BLaER1 (cell line): Measurements from ENCODE around the gene POLR3H.

Source experiments
- H3K27ac ChIP-seq: shearing (Covaris generic); formaldehyde crosslinking; 2 replicates; pipeline ENCODE4 v1.8.1; 2022
- H3K27me3 ChIP-seq: shearing (Covaris generic); formaldehyde crosslinking; 2 replicates; pipeline ENCODE4 v1.8.1; 2022
- H3K36me3 ChIP-seq: shearing (Covaris generic); formaldehyde crosslinking; 2 replicates; pipeline ENCODE4 v1.8.1; 2022
- H3K4me1 ChIP-seq: shearing (Covaris generic); formaldehyde crosslinking; 2 replicates; pipeline ENCODE4 v1.8.1; 2022
- H3K4me2 ChIP-seq: shearing (Covaris generic); formaldehyde crosslinking; 2 replicates; pipeline ENCODE4 v1.8.1; 2022
- H3K4me3 ChIP-seq: shearing (Covaris generic); formaldehyde crosslinking; 2 replicates; pipeline ENCODE4 v1.8.1; 2022
- H3K9ac ChIP-seq: shearing (Covaris generic); formaldehyde crosslinking; 2 replicates; pipeline ENCODE4 v1.8.1; 2022
- H3K9me3 ChIP-seq: shearing (Covaris generic); formaldehyde crosslinking; 2 replicates; pipeline ENCODE4 v1.8.1; 2022
- H4K20me1 ChIP-seq: shearing (Covaris generic); formaldehyde crosslinking; 2 replicates; pipeline ENCODE4 v1.8.1; 2022
- Cebpa-rat ChIP-seq: shearing (Covaris generic); IDR thresholded peaks from 2 replicates; pipeline ENCODE4 v1.8.1; 2022

POLR3H gene

DNA sequence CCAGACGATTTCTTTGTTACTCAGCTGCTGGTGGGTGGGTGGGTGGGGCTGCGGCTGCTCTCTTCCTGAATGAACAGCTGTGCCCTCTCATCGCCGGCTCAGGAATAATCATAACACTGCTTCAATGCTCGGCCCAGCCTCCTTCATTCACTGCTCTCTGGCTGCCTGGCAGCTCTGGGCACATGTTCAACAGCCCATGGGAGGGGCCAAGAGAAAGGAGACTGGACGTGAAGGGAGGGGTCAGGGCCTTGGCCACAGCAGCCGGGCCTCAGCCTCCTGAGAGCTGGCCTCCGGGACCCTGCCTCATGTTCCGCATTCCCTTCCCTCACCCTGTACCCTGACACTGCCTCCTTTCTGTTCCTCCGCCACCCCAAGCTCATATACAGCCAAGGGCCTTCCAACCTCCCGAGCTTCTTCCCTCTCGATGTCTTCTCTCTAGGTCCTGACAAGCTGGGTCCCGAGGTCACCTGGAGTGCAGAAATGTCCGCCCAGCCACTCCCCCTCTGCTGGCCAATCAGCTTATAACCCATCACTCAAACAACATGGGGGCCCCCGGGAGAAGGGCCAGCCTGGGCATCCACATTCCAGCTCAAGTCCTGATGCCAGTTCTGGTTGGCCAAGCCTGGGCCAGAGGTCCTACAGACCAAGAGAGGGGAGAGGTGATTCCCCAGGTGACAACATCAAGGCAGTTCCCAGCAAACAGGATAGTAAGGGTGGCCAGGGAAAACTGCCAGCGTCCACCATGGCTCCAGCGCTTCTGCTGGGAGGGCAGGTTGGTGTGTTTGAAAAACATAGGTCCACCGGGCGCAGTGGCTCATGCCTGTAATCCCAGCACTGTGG lies 13.4 kb upstream of the POLR3H start:
- Histone ChIP-seq H3K27ac (peak overlapping the region; percentile 60; the same call in 1 of the 2 replicates), H3K9me3 (no peaks in the 10 kb centered on the region), H3K4me2 (peak overlapping the region; percentile 83), H3K4me1 (peaks cover 34% of the 10 kb centered on the region), H4K20me1 (no peaks in the 10 kb centered on the region), H3K4me3 (no peak overlapping the region; the same call in 1 of the 2 replicates), H3K9ac (peak overlapping the region; percentile 55; the same call in 1 of the 2 replicates), H3K36me3 (no peaks in the 10 kb centered on the region), H3K27me3 (peaks cover 16% of the 10 kb centered on the region)
- no peak for TF ChIP-seq Cebpa-rat

DNA sequence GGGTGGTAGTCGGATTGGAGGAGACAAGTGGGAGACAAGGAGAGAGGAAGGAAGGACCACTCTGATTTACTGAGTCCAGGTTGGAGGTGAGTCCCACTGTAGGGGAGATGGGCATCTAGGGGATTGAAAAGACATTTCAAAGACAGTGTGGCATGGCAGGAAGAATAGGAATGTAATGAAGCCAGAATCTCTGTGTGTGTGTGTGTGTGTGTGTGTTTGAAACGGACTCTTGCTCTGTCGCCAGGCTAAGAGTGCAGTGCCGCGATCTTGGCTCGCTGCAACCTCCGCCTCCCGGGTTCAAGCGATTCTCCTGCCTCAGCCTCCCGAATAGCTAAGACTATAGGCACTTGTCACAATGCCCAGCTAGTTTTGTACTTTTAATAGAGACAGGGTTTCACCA lies 12.3 kb upstream of the POLR3H start:
- TF ChIP-seq Cebpa-rat: no peak
- Histone ChIP-seq H3K27ac (peak overlapping the region; percentile 71; the same call in 1 of the 2 replicates), H3K9me3 (no peaks in the 10 kb centered on the region)

GRCh38 chr22:41555325-41555982 lies 11.2 kb upstream of the POLR3H start:
- no peaks in the 10 kb centered on the region for H4K20me1 ChIP-seq
- H3K9me3 ChIP-seq: no peaks in the 10 kb centered on the region
- no peak overlapping the region for H3K4me2 ChIP-seq
- H3K27me3 ChIP-seq: no peaks in the 10 kb centered on the region
- H3K36me3 ChIP-seq: no peaks in the 10 kb centered on the region
- no peak for TF ChIP-seq Cebpa-rat
- H3K27ac ChIP-seq: no peak overlapping the region
- H3K4me3 ChIP-seq: no peak overlapping the region
- peaks cover 24% of the 10 kb centered on the region for H3K4me1 ChIP-seq
- no peak overlapping the region for H3K9ac ChIP-seq

More for the DNA sequence above, 12.3 kb upstream of the POLR3H start:
- H3K4me2 ChIP-seq: peak overlapping the region; percentile 83
- no peaks in the 10 kb centered on the region for H4K20me1 ChIP-seq
- H3K9ac ChIP-seq: peak overlapping the region; percentile 68; the same call in 1 of the 2 replicates
- peaks cover 24% of the 10 kb centered on the region for H3K4me1 ChIP-seq
- no peaks in the 10 kb centered on the region for H3K36me3 ChIP-seq
- peaks cover 11% of the 10 kb centered on the region for H3K27me3 ChIP-seq
- no peak overlapping the region for H3K4me3 ChIP-seq

DNA sequence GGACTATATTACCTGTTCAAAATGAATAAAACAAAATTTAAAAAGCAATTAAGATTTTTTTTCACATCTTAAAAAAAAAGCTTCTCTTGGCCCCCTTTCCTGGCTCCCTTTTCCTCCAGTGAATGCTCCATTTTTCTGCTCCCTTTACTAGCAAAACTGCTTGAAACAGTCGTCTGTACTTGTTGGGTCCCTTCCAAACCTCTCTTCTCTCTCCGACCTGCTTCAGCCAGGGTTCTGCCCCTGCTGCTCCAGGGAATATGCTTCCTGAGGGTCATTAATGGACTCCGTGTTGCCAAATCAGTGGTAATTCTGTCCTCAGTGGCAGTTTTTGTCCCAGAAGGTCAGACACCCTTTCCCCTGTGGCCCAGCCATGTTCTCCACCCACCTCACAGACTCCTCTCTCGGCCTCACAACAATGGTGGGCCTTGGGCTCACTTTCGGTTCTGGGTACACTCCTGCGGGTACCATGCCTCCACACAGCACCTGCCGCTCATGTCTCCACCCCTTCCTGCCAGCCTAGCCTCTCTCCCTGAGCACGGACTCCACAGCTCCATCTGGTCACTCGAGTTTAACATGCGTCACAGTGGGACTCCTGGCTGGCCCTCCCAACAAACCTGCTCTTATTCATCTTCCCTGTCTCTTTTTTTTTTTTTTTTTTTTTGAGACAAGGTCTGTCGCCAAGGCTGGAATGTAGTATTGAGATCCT lies 7.8 kb upstream of the POLR3H start:
- no peaks in the 10 kb centered on the region for H3K36me3 ChIP-seq
- peaks cover 12% of the 10 kb centered on the region for H3K4me1 ChIP-seq
- no peak for TF ChIP-seq Cebpa-rat
- no peaks in the 10 kb centered on the region for H4K20me1 ChIP-seq
- no peaks in the 10 kb centered on the region for H3K27me3 ChIP-seq
- H3K4me3 ChIP-seq: no peak overlapping the region
- H3K27ac ChIP-seq: no peak overlapping the region
- no peak overlapping the region for H3K9ac ChIP-seq
- no peaks in the 10 kb centered on the region for H3K9me3 ChIP-seq
- H3K4me2 ChIP-seq: no peak overlapping the region

GRCh38 chr22:41550952-41551491 lies 6.8 kb upstream of the POLR3H start:
- no peak overlapping the region for H3K27ac ChIP-seq

GRCh38 chr22:41548830-41549211 lies 4.6 kb upstream of the POLR3H start:
- H3K27ac ChIP-seq: no peak overlapping the region
- no peaks in the 10 kb centered on the region for H3K27me3 ChIP-seq
- peaks cover 6% of the 10 kb centered on the region; the same call in 1 of the 2 replicates for H3K4me1 ChIP-seq
- H3K36me3 ChIP-seq: no peaks in the 10 kb centered on the region
- H3K9ac ChIP-seq: no peak overlapping the region
- no peak overlapping the region for H3K4me2 ChIP-seq
- no peak overlapping the region for H3K4me3 ChIP-seq
- H4K20me1 ChIP-seq: no peaks in the 10 kb centered on the region
- TF ChIP-seq Cebpa-rat: no peak
- no peaks in the 10 kb centered on the region for H3K9me3 ChIP-seq

More at GRCh38 chr22:41550952-41551491, 6.8 kb upstream of the POLR3H start:
- Histone ChIP-seq H3K4me3 (no peak overlapping the region), H3K9me3 (no peaks in the 10 kb centered on the region), H4K20me1 (no peaks in the 10 kb centered on the region), H3K4me2 (no peak overlapping the region), H3K27me3 (no peaks in the 10 kb centered on the region), H3K4me1 (peaks cover 2% of the 10 kb centered on the region; the same call in 1 of the 2 replicates), H3K36me3 (no peaks in the 10 kb centered on the region), H3K9ac (no peak overlapping the region)
- TF ChIP-seq Cebpa-rat: no peak

DNA sequence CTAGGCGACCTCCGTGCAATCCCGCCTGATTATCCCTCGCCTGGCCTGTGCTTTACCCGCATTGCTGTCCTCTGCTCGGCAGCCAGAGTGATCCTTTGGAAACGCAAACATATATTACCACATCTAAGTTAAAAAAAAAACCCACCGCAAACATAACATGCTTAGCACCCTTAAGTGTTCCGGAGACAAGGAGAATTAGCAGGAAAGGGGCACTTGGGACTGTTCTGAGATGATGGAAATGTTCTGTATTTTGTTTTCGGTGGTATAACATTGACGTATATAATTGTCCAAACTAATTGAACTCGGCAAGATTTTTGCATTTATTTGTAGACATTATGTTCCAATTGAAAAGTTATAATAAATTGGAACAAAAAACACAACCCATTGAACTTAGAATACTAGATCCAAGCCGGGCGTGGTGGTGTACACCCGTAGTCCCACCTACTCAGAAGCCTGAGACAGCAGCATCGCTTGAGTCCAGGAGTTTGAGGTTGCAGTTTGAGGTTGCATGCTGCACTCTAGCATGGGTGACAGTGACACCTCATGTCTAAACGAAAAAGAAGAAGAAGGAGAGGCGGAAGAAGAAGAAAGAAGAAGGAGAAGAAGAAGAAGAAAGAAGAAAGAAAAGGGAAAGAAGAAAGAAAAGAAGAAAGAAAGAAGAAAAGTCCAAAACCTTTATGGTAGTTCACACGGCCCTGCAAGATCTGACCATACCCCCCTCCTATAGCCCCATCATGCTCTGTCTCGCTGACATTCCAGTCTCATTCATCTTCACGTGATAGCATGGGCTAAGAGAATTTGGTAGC lies 604 bp upstream of the POLR3H start:
- Histone ChIP-seq H3K9me3 (no peaks in the 10 kb centered on the region), H3K27ac (no peak overlapping the region), H3K4me1 (peaks cover 41% of the 10 kb centered on the region), H3K27me3 (no peaks in the 10 kb centered on the region), H3K36me3 (peaks cover 17% of the 10 kb centered on the region), H3K9ac (no peak overlapping the region; the same call in 1 of the 2 replicates), H3K4me3 (peak overlapping the region; percentile 92), H3K4me2 (peak overlapping the region; percentile 91), H4K20me1 (peaks cover 38% of the 10 kb centered on the region)
- no peak for TF ChIP-seq Cebpa-rat

GRCh38 chr22:41542224-41542623 lies 2.0 kb downstream of the POLR3H start:
- Histone ChIP-seq H3K4me1 (peaks cover 41% of the 10 kb centered on the region), H3K27me3 (no peaks in the 10 kb centered on the region), H3K9ac (peak overlapping the region; percentile 24; the same call in 1 of the 2 replicates), H3K36me3 (peaks cover 43% of the 10 kb centered on the region), H3K27ac (no peak overlapping the region), H4K20me1 (peaks cover 64% of the 10 kb centered on the region), H3K4me2 (peak overlapping the region; percentile 91), H3K4me3 (peak overlapping the region; percentile 92; the same call in 1 of the 2 replicates), H3K9me3 (no peaks in the 10 kb centered on the region)
- no peak for TF ChIP-seq Cebpa-rat

DNA sequence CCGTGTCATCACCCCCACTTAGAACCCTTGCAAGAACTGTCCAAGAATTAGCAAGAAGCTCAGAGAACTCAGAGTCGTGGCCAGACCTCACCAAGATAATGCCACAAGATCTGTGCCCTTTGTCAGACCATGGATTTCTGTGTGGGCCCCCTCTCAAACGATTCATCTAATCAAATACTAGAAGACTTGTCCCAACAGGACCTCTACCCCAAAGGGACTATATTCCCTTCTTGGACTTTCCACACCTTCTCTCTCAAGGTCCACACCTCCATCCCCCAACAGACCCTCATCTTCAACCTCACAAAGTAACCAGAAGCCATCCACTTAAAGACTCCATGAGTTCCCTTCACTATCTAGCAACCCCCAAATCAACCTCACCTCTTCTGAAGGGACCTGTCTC lies 2.8 kb downstream of the POLR3H start:
- Histone ChIP-seq H3K4me1 (peaks cover 41% of the 10 kb centered on the region), H3K9ac (peak overlapping the region; percentile 41; the same call in 1 of the 2 replicates), H3K4me2 (peak overlapping the region; percentile 91), H3K36me3 (peaks cover 51% of the 10 kb centered on the region), H3K9me3 (no peaks in the 10 kb centered on the region), H3K4me3 (no peak overlapping the region), H3K27me3 (no peaks in the 10 kb centered on the region), H3K27ac (no peak overlapping the region), H4K20me1 (peaks cover 72% of the 10 kb centered on the region)
- no peak for TF ChIP-seq Cebpa-rat
